K562 (cell line): Measurements from ENCODE around the gene DCPS. TPM values are rescaled to one million over a fixed set of nuclear protein-coding genes. Genes with fewer than 3 reads are reported as not detected.

ENCODE experiments used
- ATAC-seq: fragments of 200-7000 bp; cut with Tn5 transposase; 3 replicates; pipeline ENCODE4 v1.9.1; 2020; ENCODE audit warnings: moderate library complexity
- BruUV-seq: library from RNA; stranded (reverse); fragments of 400-500 nt; replicated peaks from 2 replicates; lab custom pipeline; 2021; lab: Mats Ljungman, UMichigan
- CTCF ChIA-PET: fragments of 300-600 bp; formaldehyde crosslinking; extraction: SDS; loops from one replicate; lab custom pipeline; 2021; ENCODE audit warnings: low intra/inter-chr PET ratio; lab: Yijun Ruan, JAX
- POLR2A ChIA-PET: fragments of 300-600, 350-650 bp; sonication (Branson Sonifier 250); formaldehyde crosslinking; extraction: SDS; loops from one replicate; lab custom pipeline; 2021; ENCODE audit warnings: antibody characterized with exemption, inconsistent platforms; lab: Yijun Ruan, JAX
- DNase-seq, 4 experiments: peaks; one replicate each; pipeline versions ENCODE4 v3.0.0 to v3.0.0-alpha.2; 2011 to 2018; ENCODE audit warnings: low spot score in 3 of 4, mixed read lengths in 3 of 4; ENCODE audit errors: extremely low read depth in 1 of 4
- FAIRE-seq: peaks from 2 replicates; lab custom pipeline; 2011; peaks lifted over from hg19 to GRCh38; lab: Jason Lieb, UNC
- H2AFZ ChIP-seq: 2 replicates; pipeline ENCODE4 v1.6.0; 2011; ENCODE audit warnings: low read depth, low read length, control low read depth, inconsistent platforms
- H3K27ac ChIP-seq: fragments of 200-600 bp; 3 replicates; pipeline ENCODE4 v1.8.0; 2011; ENCODE audit warnings: low read depth, mild to moderate bottlenecking, control low read depth, inconsistent platforms, low read length, moderate library complexity, mixed read lengths; ENCODE audit errors: extremely low read depth
- H3K27me3 ChIP-seq, 2 experiments: fragments of 300-600 bp in 1 of 2; 2 replicates in 1 of 2; 3 replicates in 1 of 2; pipeline versions ENCODE4 v1.6.0 to v1.8.0; 2011; ENCODE audit warnings: inconsistent platforms in 2 of 2, low read length in 2 of 2, mild to moderate bottlenecking in 1 of 2, mixed read lengths in 1 of 2, moderate library complexity in 1 of 2; ENCODE audit not compliant: control insufficient read depth in 2 of 2, insufficient read depth in 2 of 2
- H3K36me3 ChIP-seq: fragments of 300-600 bp; 3 replicates; pipeline ENCODE4 v1.8.0; 2011; ENCODE audit warnings: mild to moderate bottlenecking, low read length, inconsistent platforms; ENCODE audit not compliant: control insufficient read depth, insufficient read depth
- H3K4me1 ChIP-seq, 2 experiments: fragments of 200-600 bp in 1 of 2; replicated peaks in 1 of 2; 2 replicates in 1 of 2; 3 replicates in 1 of 2; pipeline versions ENCODE4 v1.5.1 to v1.8.0; 2011; ENCODE audit warnings: inconsistent platforms in 2 of 2, low read length in 2 of 2, mild to moderate bottlenecking in 1 of 2, mixed read lengths in 1 of 2, moderate library complexity in 1 of 2; ENCODE audit not compliant: control insufficient read depth in 2 of 2, insufficient read depth in 2 of 2
- H3K4me2 ChIP-seq: 2 replicates; pipeline ENCODE4 v1.6.1; 2011; ENCODE audit warnings: low read length, control low read depth, inconsistent platforms, mixed read lengths; ENCODE audit not compliant: insufficient read depth
- H3K4me3 ChIP-seq: fragments of 200-600 bp; sonication (generic), shearing (Covaris generic); 2 replicates; pipeline ENCODE4 v1.5.1; 2016; ENCODE audit warnings: control low read depth, inconsistent platforms
- H3K79me2 ChIP-seq: fragments of 200-600 bp; 3 replicates; pipeline ENCODE4 v1.8.0; 2011; ENCODE audit warnings: low read length, inconsistent platforms; ENCODE audit not compliant: control insufficient read depth, insufficient read depth
- H3K9ac ChIP-seq, 2 experiments: 2 replicates each; pipeline versions ENCODE4 v1.6.0 to v1.6.1; 2011; ENCODE audit warnings: low read depth in 2 of 2, low read length in 2 of 2, control low read depth in 1 of 2, inconsistent platforms in 1 of 2, mild to moderate bottlenecking in 1 of 2, mixed read lengths in 1 of 2; ENCODE audit not compliant: insufficient read depth in 1 of 2
- H3K9me1 ChIP-seq: one replicate; pipeline ENCODE4 v1.6.0; 2011; ENCODE audit warnings: inconsistent platforms, mild to moderate bottlenecking, low read length, moderate library complexity; ENCODE audit not compliant: control insufficient read depth, insufficient read depth
- H3K9me3 ChIP-seq: replicated peaks from 2 replicates; pipeline ENCODE4 v1.5.1; 2011; ENCODE audit warnings: low read depth, low read length, inconsistent platforms; ENCODE audit not compliant: control insufficient read depth, insufficient read depth
- H4K20me1 ChIP-seq: replicated peaks from 2 replicates; pipeline ENCODE4 v1.6.1; 2011; ENCODE audit warnings: low read length, inconsistent platforms, mixed read lengths; ENCODE audit not compliant: control insufficient read depth, insufficient read depth
- AFF1 ChIP-seq, 2 experiments: fragments of 450-650 bp; IDR thresholded peaks; 2 replicates each; pipeline ENCODE4 v1.6.1; 2018; ENCODE audit warnings: mild to moderate bottlenecking in 2 of 2, low read depth in 1 of 2; ENCODE audit not compliant: partially characterized antibody in 2 of 2
- ARID1B ChIP-seq: fragments of 450-650 bp; IDR thresholded peaks from 2 replicates; pipeline ENCODE4 v1.6.1; 2016; ENCODE audit warnings: antibody characterized with exemption, mild to moderate bottlenecking, inconsistent platforms
- CBFA2T2 ChIP-seq: fragments of 450-650 bp; conservative IDR thresholded peaks from 2 replicates; pipeline ENCODE4 v1.6.1; 2017; ENCODE audit warnings: mild to moderate bottlenecking
- CBX3 ChIP-seq, 2 experiments: IDR thresholded peaks; 1 replicate in 1 of 2; 2 replicates in 1 of 2; pipeline ENCODE4 v1.6.1; 2012; ENCODE audit warnings: inconsistent platforms in 2 of 2, low read length in 2 of 2, borderline replicate concordance in 1 of 2, control low read depth in 1 of 2
- CHD1 ChIP-seq: fragments of 200-600 bp; sonication (generic); IDR thresholded peaks from one replicate; pipeline ENCODE4 v1.6.1; 2012; ENCODE audit warnings: mild to moderate bottlenecking, moderate library complexity, low read length, inconsistent platforms
- HOMEZ ChIP-seq: fragments of 250-450 bp; sonication (Bioruptor Pico); IDR thresholded peaks from 2 replicates; pipeline ENCODE4 v1.4.0; 2020; ENCODE audit warnings: mild to moderate bottlenecking, moderate library complexity
- ILF3 ChIP-seq: fragments of 450-650 bp; IDR thresholded peaks from 2 replicates; pipeline ENCODE4 v1.6.1; 2018; ENCODE audit warnings: antibody characterized with exemption, mild to moderate bottlenecking, moderate library complexity, borderline replicate concordance
- KLF1 ChIP-seq: fragments of 450-650 bp; IDR thresholded peaks from 2 replicates; pipeline ENCODE4 v1.6.1; 2016; ENCODE audit warnings: missing genetic modification characterization, missing compliant biosample characterization
- MAZ ChIP-seq, 2 experiments: fragments of 450-650 bp in 1 of 2; sonication (generic) in 1 of 2; formaldehyde crosslinking; IDR thresholded peaks in 1 of 2; conservative IDR thresholded peaks in 1 of 2; 2 replicates each; pipeline versions ENCODE4 v1.4.0 to v1.5.0; 2020; ENCODE audit warnings: mild to moderate bottlenecking in 1 of 2, missing genetic modification reagents in 1 of 2
- PHB ChIP-seq: fragments of 250-450 bp; sonication (Bioruptor Pico); IDR thresholded peaks from 2 replicates; pipeline ENCODE4 v1.5.0; 2021
- WGBS: fragments of 100-300 bp; shearing (Covaris generic); methylation state at CpG from one replicate; pipeline ENCODE4 v1.1.6; 2016; ENCODE audit warnings: low coverage, mixed read lengths; ENCODE audit not compliant: insufficient coverage; ENCODE audit errors: missing lambda C conversion rate; 5-methylcytosine and 5-hydroxymethylcytosine counted together
- in situ Hi-C: fragments of 300-500 bp; cut with MboI; formaldehyde crosslinking; loops from 4 replicates; pipeline ENCODE4 v1.15.0; 2018; ENCODE audit warnings: inconsistent platforms, mixed read lengths
- intact Hi-C: fragments of 100-400 bp; cut with micrococcal nuclease; formaldehyde crosslinking; loops from 2 replicates; pipeline ENCODE4 v1.14.2; 2022
- polyA plus RNA-seq, 8 experiments: library from polyadenylated mRNA; depleted of rRNA in 4 of 8; stranded (reverse) in 5 of 8; unstranded in 3 of 8; fragments of >200 nt; fragmentation: Nextera tagmentation in 2 of 8; fragmentation: Illumina TruSeq in 1 of 8; extraction: Ambion mirVana in 2 of 8; extraction: Trizol in 1 of 8; gene quantifications; 2 replicates each; pipeline versions ENCODE4 v1.2.1 to v1.2.3, GENCODE V29; 2011 to 2014; ENCODE audit warnings: inconsistent platforms in 1 of 8, missing spikeins in 1 of 8
- total RNA-seq, 7 experiments: library from RNA; depleted of rRNA in 6 of 7; stranded (reverse); fragments of >200 nt in 6 of 7; fragmentation: Illumina TruSeq in 2 of 7; extraction: Trizol in 2 of 7; gene quantifications; 2 replicates each; pipeline versions ENCODE4 v1.2.1 to v1.2.3, GENCODE V29; 2011 to 2021; ENCODE audit warnings: low replicate concordance in 1 of 7

DCPS gene
- total and polyA plus RNA-seq, 9 of the 15 experiments (the other 6 are each of a cell fraction or from before 2014, with no cell fraction given): 8.7 to 38.1 (median 17.9) TPM

GRCh38 chr11:126293726-126294125 is 10.1 kb upstream of the DCPS start:
- CTCF ChIA-PET: no interaction called here
- BruUV-seq: no TSS peak
- DNase-seq: no peak
- H2AFZ ChIP-seq: no peak overlapping the region
- H3K9ac ChIP-seq: no peak overlapping the region; a peak in 1 of 4 replicates
- ATAC-seq: no peak
- intact Hi-C loops (no loop called here), in situ Hi-C loops (no loop called here)
- POLR2A ChIA-PET: no interaction called here
- FAIRE-seq: no peak
- H3K36me3 ChIP-seq: peaks cover 18% of the 10 kb centered on the region; the same call in 1 of the 3 replicates
- H3K9me1 ChIP-seq: no peaks in the 10 kb centered on the region
- no peaks in the 10 kb centered on the region for H3K79me2 ChIP-seq
- H3K4me1 ChIP-seq: no peaks in the 10 kb centered on the region; a peak in 1 of 5 replicates
- 70% methylated on average over 5 of the region's 5 CpGs for whole genome bisulfite sequencing
- H4K20me1 ChIP-seq: no peaks in the 10 kb centered on the region
- no peaks in the 10 kb centered on the region for H3K9me3 ChIP-seq
- no peak overlapping the region for H3K4me3 ChIP-seq
- H3K27ac ChIP-seq: no peak overlapping the region
- H3K4me2 ChIP-seq: no peak overlapping the region
- TF ChIP-seq CBFA2T2: no peak
- no peak for TF ChIP-seq PHB
- no peak for TF ChIP-seq CHD1
- no peak for TF ChIP-seq ARID1B
- TF ChIP-seq KLF1 (tag): no peak
- TF ChIP-seq MAZ (CRISPR knock-in tag; conservative IDR thresholded peaks at IDR 0.05 in 1 of 2, IDR thresholded peaks at IDR 0.05 in 1 of 2): no peak
- no peak for TF ChIP-seq AFF1 (IDR thresholded peaks at IDR 0.05; ENCODE audit: low read depth in 1 of 2, partially characterized antibody in 2 of 2)
- TF ChIP-seq CBX3 (IDR thresholded peaks at IDR 0.05; ENCODE audit: borderline replicate concordance in 1 of 2, low read length in 2 of 2): no peak
- TF ChIP-seq HOMEZ (CRISPR knock-in tag): no peak
- TF ChIP-seq ILF3: no peak
- no peaks in the 10 kb centered on the region for H3K27me3 ChIP-seq
